Hepatocyte (in vitro differentiated cells): ENCODE results near the gene SPATS1. TPM values are rescaled to one million over a fixed set of nuclear protein-coding genes. Genes with fewer than 3 reads are reported as not detected.

ENCODE experiments used
- DNase-seq: peaks from one replicate; pipeline ENCODE4 v3.0.0-alpha.2; 2016; ENCODE audit warnings: low spot score
- H2AFZ ChIP-seq: fragments of 200-600 bp; sonication (generic); 2 replicates; pipeline ENCODE4 v1.6.0; 2016; ENCODE audit warnings: antibody characterized with exemption, mild to moderate bottlenecking
- H3K27ac ChIP-seq: fragments of 200-600 bp; sonication (generic); 2 replicates; pipeline ENCODE4 v1.5.1; 2016; ENCODE audit warnings: mild to moderate bottlenecking
- H3K27me3 ChIP-seq: fragments of 200-600 bp; sonication (generic); 2 replicates; pipeline ENCODE4 v1.6.1; 2016
- H3K36me3 ChIP-seq: fragments of 200-600 bp; sonication (generic); replicated peaks from 2 replicates; pipeline ENCODE4 v1.5.1; 2016; ENCODE audit warnings: low read depth; ENCODE audit not compliant: insufficient read depth
- H3K4me1 ChIP-seq: fragments of 200-600 bp; sonication (generic); 2 replicates; pipeline ENCODE4 v1.5.1; 2016; ENCODE audit warnings: mild to moderate bottlenecking, moderate library complexity; ENCODE audit not compliant: insufficient read depth
- H3K4me2 ChIP-seq: fragments of 200-600 bp; sonication (generic); 2 replicates; pipeline ENCODE4 v1.6.0; 2016
- H3K4me3 ChIP-seq: fragments of 200-600 bp; sonication (generic); 2 replicates; pipeline ENCODE4 v1.5.1; 2016; ENCODE audit warnings: mild to moderate bottlenecking
- H3K79me2 ChIP-seq: fragments of 200-600 bp; sonication (generic); 2 replicates; pipeline ENCODE4 v1.6.0; 2017; ENCODE audit warnings: mild to moderate bottlenecking
- H3K9me2 ChIP-seq: fragments of 200-600 bp; sonication (generic); replicated peaks from 2 replicates; pipeline ENCODE4 v1.6.0; 2017; ENCODE audit warnings: mild to moderate bottlenecking; ENCODE audit not compliant: insufficient read depth
- H3K9me3 ChIP-seq: fragments of 200-600 bp; sonication (generic); 2 replicates; pipeline ENCODE4 v1.5.1; 2016; ENCODE audit warnings: low read depth, mild to moderate bottlenecking
- H4K20me1 ChIP-seq: fragments of 200-600 bp; sonication (generic); 2 replicates; pipeline ENCODE4 v1.6.0; 2016; ENCODE audit warnings: mild to moderate bottlenecking; ENCODE audit not compliant: insufficient read depth, poor library complexity, severe bottlenecking
- EZH2 ChIP-seq: fragments of 200-600 bp; sonication (generic); IDR thresholded peaks from 2 replicates; pipeline ENCODE4 v1.6.1; 2016; ENCODE audit warnings: antibody characterized with exemption, mild to moderate bottlenecking, borderline replicate concordance
- EZH2phosphoT487 ChIP-seq: fragments of 200-600 bp; sonication (generic); IDR thresholded peaks from one replicate; pipeline ENCODE4 v1.6.1; 2018; ENCODE audit warnings: antibody characterized with exemption, mild to moderate bottlenecking, low read depth, moderate library complexity; ENCODE audit not compliant: unreplicated experiment, severe bottlenecking
- WGBS: methylation state at CpG from one replicate; pipeline ENCODE4 v1.1.6; 2016; ENCODE audit warnings: low lambda C conversion rate; ENCODE audit errors: missing lambda C conversion rate; 5-methylcytosine and 5-hydroxymethylcytosine counted together
- polyA plus RNA-seq: library from polyadenylated mRNA; unstranded; fragments of >200 nt; fragmentation: Nextera tagmentation; extraction: Ambion mirVana; gene quantifications from 2 replicates; pipeline ENCODE4 v1.2.1, GENCODE V29; 2016
- total RNA-seq: library from RNA; depleted of rRNA; stranded (reverse); fragments of >200 nt; gene quantifications from 2 replicates; pipeline ENCODE4 v1.2.3, GENCODE V29; 2014
- TF ChIP-seq, protein P1 (sequence below): fragments of 200-600 bp; sonication (generic); IDR thresholded peaks from 2 replicates; pipeline ENCODE4 v1.5.1; 2016; ENCODE audit warnings: antibody characterized with exemption, mild to moderate bottlenecking; ENCODE audit not compliant: poor library complexity

Gene SPATS1
- total and polyA plus RNA-seq, 2 experiments from 2014 or later = not detected

DNA sequence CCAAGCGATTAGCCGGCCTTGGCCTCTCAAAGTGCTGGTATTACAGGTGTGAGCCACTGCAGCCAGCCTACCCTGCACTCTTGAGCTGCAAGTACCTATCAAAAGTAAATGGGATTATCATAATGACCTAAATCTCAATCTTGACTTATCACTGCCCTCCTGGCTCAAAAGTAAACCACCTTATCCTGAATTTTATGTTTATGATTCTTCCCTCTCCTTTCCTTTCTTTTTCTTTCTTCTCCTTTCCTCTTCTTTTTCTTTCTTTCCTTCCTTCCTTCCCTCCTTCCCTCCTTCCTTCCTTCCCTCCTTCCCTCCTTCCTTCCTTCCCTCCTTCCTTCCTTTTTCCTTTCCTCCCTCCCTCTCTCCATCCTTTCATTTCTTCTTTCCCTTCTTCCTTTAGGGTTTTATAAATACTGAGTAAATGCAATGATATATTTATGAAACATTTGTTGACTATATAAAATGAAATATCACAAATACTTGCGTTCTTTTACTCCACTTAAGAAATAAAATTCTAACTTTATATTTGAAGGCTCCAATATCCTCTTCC, 21.0 kb downstream of the SPATS1 start:
- no peaks in the 10 kb centered on the region for H3K4me1 ChIP-seq
- H3K79me2 ChIP-seq = no peaks in the 10 kb centered on the region
- H4K20me1 ChIP-seq = no peaks in the 10 kb centered on the region
- no peaks in the 10 kb centered on the region for H3K9me3 ChIP-seq
- no peak overlapping the region for H3K27ac ChIP-seq
- 97% methylated on average over 3 of the region's 3 CpGs for WGBS
- no peaks in the 10 kb centered on the region for H3K36me3 ChIP-seq
- H3K4me2 ChIP-seq = no peak overlapping the region
- H3K27me3 ChIP-seq = no peaks in the 10 kb centered on the region
- no peak for DNase-seq
- H3K4me3 ChIP-seq = no peak overlapping the region
- no peaks in the 10 kb centered on the region for H3K9me2 ChIP-seq
- no peak overlapping the region for H2AFZ ChIP-seq
- TF ChIP-seq, protein P1, sequence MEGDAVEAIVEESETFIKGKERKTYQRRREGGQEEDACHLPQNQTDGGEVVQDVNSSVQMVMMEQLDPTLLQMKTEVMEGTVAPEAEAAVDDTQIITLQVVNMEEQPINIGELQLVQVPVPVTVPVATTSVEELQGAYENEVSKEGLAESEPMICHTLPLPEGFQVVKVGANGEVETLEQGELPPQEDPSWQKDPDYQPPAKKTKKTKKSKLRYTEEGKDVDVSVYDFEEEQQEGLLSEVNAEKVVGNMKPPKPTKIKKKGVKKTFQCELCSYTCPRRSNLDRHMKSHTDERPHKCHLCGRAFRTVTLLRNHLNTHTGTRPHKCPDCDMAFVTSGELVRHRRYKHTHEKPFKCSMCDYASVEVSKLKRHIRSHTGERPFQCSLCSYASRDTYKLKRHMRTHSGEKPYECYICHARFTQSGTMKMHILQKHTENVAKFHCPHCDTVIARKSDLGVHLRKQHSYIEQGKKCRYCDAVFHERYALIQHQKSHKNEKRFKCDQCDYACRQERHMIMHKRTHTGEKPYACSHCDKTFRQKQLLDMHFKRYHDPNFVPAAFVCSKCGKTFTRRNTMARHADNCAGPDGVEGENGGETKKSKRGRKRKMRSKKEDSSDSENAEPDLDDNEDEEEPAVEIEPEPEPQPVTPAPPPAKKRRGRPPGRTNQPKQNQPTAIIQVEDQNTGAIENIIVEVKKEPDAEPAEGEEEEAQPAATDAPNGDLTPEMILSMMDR = no peak
- no peak for TF ChIP-seq EZH2phosphoT487
- no peak for TF ChIP-seq EZH2

- no peak overlapping the region for H2AFZ ChIP-seq
- DNase-seq = no peak
- no peak overlapping the region for H3K27ac ChIP-seq
- no peaks in the 10 kb centered on the region for H3K9me3 ChIP-seq
- no peaks in the 10 kb centered on the region for H3K79me2 ChIP-seq
- no peak overlapping the region for H3K4me2 ChIP-seq
- no peaks in the 10 kb centered on the region for H3K4me1 ChIP-seq
- H3K4me3 ChIP-seq = no peak overlapping the region
- H3K9me2 ChIP-seq = no peaks in the 10 kb centered on the region
- H4K20me1 ChIP-seq = no peaks in the 10 kb centered on the region
- H3K27me3 ChIP-seq = no peaks in the 10 kb centered on the region
- TF ChIP-seq EZH2phosphoT487 (no peak), EZH2 (no peak)
- TF ChIP-seq, protein P1 = no peak
- no peaks in the 10 kb centered on the region for H3K36me3 ChIP-seq
- 91% methylated on average over 3 of the region's 3 CpGs for WGBS
Measured at GRCh38 chr6:44366781-44367180, 24.3 kb downstream of the SPATS1 start.

GRCh38 chr6:44367681-44368080, 25.2 kb downstream of the SPATS1 start:
- H3K27me3 ChIP-seq = no peaks in the 10 kb centered on the region
- no peaks in the 10 kb centered on the region for H3K9me2 ChIP-seq
- no peak overlapping the region for H3K27ac ChIP-seq
- 66% methylated on average over 2 of the region's 2 CpGs for WGBS
- no peak overlapping the region for H3K4me3 ChIP-seq
- TF ChIP-seq EZH2 (no peak), EZH2phosphoT487 (no peak)
- TF ChIP-seq, protein P1 = no peak
- H2AFZ ChIP-seq = no peak overlapping the region
- no peaks in the 10 kb centered on the region for H3K9me3 ChIP-seq
- H3K36me3 ChIP-seq = no peaks in the 10 kb centered on the region
- no peak overlapping the region for H3K4me2 ChIP-seq
- no peak for DNase-seq
- H3K4me1 ChIP-seq = no peaks in the 10 kb centered on the region
- H3K79me2 ChIP-seq = no peaks in the 10 kb centered on the region
- H4K20me1 ChIP-seq = no peaks in the 10 kb centered on the region

DNA sequence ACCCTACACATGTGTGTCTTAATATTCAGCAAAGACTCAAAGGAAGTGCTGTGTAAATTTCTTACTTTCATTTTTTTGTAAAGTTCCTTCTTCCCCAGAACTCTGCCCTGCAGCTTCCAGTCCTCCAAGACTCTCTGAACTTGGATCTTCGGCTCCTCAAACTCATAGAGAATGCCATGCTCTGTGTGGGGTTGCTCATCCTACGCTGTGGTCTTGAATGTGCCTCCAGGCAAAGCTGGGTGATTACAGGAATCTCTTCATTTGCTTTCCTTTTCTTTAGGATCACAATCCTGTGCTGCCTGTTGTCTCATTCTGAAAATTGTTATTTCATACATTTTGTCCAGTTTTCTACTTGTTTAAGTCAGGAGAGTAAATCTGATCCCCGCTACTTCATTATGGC, 30.6 kb downstream of the SPATS1 start:
- Histone ChIP-seq H3K27me3 (no peaks in the 10 kb centered on the region), H3K79me2 (no peaks in the 10 kb centered on the region), H3K27ac (no peak overlapping the region), H3K9me2 (no peaks in the 10 kb centered on the region), H4K20me1 (no peaks in the 10 kb centered on the region), H3K9me3 (no peaks in the 10 kb centered on the region), H3K4me3 (no peak overlapping the region), H2AFZ (no peak overlapping the region), H3K4me2 (no peak overlapping the region), H3K4me1 (no peaks in the 10 kb centered on the region), H3K36me3 (no peaks in the 10 kb centered on the region)
- no peak for DNase-seq
- TF ChIP-seq, protein P1 = no peak
- TF ChIP-seq EZH2phosphoT487 = no peak
- no peak for TF ChIP-seq EZH2
- 75% methylated on average over 3 of the region's 3 CpGs for WGBS
